HepG2 (cell line): ENCODE measurements around the gene MYH7. TPM values are rescaled to one million over a fixed set of nuclear protein-coding genes. Genes with fewer than 3 reads are reported as not detected.

Source experiments
- BCL6 ChIP-seq: IDR thresholded peaks from 2 replicates; pipeline ENCODE4 v1.6.1; 2016; ENCODE audit warnings: missing genetic modification reagents, missing compliant biosample characterization
- HMG20A ChIP-seq: IDR thresholded peaks from 2 replicates; pipeline ENCODE4 v1.6.1; 2016; ENCODE audit warnings: borderline replicate concordance
- IRX3 ChIP-seq: sonication (generic); formaldehyde crosslinking; IDR thresholded peaks from 2 replicates; pipeline ENCODE4 v1.8.1; 2023; ENCODE audit warnings: mild to moderate bottlenecking, low read depth, missing genetic modification reagents, borderline replicate concordance
- JUN ChIP-seq: sonication (generic); formaldehyde crosslinking; IDR thresholded peaks from 2 replicates; pipeline ENCODE4 v1.4.0; 2020; ENCODE audit warnings: mild to moderate bottlenecking, missing genetic modification reagents
- MIER2 ChIP-seq: IDR thresholded peaks from 2 replicates; pipeline ENCODE4 v1.6.1; 2016; ENCODE audit warnings: missing biosample characterization, missing genetic modification reagents
- NCOA5 ChIP-seq: sonication (generic); formaldehyde crosslinking; IDR thresholded peaks from 2 replicates; pipeline ENCODE4 v1.4.0; 2020; ENCODE audit warnings: missing genetic modification reagents
- NFYC ChIP-seq: IDR thresholded peaks from 2 replicates; pipeline ENCODE4 v1.6.1; 2016; ENCODE audit warnings: missing genetic modification reagents, missing compliant biosample characterization
- PAWR ChIP-seq: sonication (generic); formaldehyde crosslinking; IDR thresholded peaks from 2 replicates; pipeline ENCODE4 v1.4.0; 2020; ENCODE audit warnings: missing genetic modification reagents, mild to moderate bottlenecking, borderline replicate concordance
- SSRP1 ChIP-seq: IDR thresholded peaks from 2 replicates; pipeline ENCODE4 v1.6.1; 2016; ENCODE audit warnings: control low read depth
- ZNF136 ChIP-seq: sonication (generic); formaldehyde crosslinking; IDR thresholded peaks from 2 replicates; pipeline ENCODE4 v1.8.1; 2022; ENCODE audit warnings: low read depth, mild to moderate bottlenecking, moderate library complexity, missing genetic modification reagents
- ZNF549 ChIP-seq: sonication (generic); formaldehyde crosslinking; IDR thresholded peaks from 2 replicates; pipeline ENCODE4 v1.5.0; 2020; ENCODE audit warnings: missing genetic modification reagents
- ZNF775 ChIP-seq: sonication (generic); formaldehyde crosslinking; IDR thresholded peaks from 2 replicates; pipeline ENCODE4 v1.4.0; 2020; ENCODE audit warnings: missing genetic modification reagents, mild to moderate bottlenecking, moderate library complexity, borderline replicate concordance
- polyA plus RNA-seq, 8 experiments: library from polyadenylated mRNA; depleted of rRNA in 3 of 8; stranded (reverse) in 7 of 8; unstranded in 1 of 8; fragments of >200 nt; fragmentation: Illumina TruSeq in 4 of 8; extraction: Trizol in 4 of 8; gene quantifications; 2 replicates each; pipeline versions ENCODE4 v1.2.1 to v1.2.3, GENCODE V29; 2011 to 2016; ENCODE audit warnings: low read depth in 4 of 8, missing spikeins in 1 of 8, mixed read lengths in 1 of 8; ENCODE audit not compliant: insufficient read depth in 1 of 8
- total RNA-seq, 5 experiments: library from RNA; depleted of rRNA; stranded (reverse); fragments of >200 nt; fragmentation: Illumina TruSeq; extraction: Trizol; gene quantifications; 2 replicates each; pipeline ENCODE4 v1.2.3, GENCODE V29; 2016; ENCODE audit warnings: low read depth in 1 of 5
- TF ChIP-seq, protein P1 (sequence below): sonication (generic); formaldehyde crosslinking; conservative IDR thresholded peaks from 2 replicates; pipeline ENCODE4 v1.8.1; 2023; ENCODE audit warnings: missing genetic modification reagents
- TF ChIP-seq, protein P2 (sequence below): sonication (generic); formaldehyde crosslinking; IDR thresholded peaks from 2 replicates; pipeline ENCODE4 v1.8.0; 2022; ENCODE audit warnings: mild to moderate bottlenecking, missing genetic modification reagents
- TF ChIP-seq, protein P3 (sequence below): sonication (generic); formaldehyde crosslinking; conservative IDR thresholded peaks from 2 replicates; pipeline ENCODE4 v1.4.0; 2020; ENCODE audit warnings: missing genetic modification reagents
- TF ChIP-seq, protein P4 (sequence below): sonication (generic); formaldehyde crosslinking; IDR thresholded peaks from 2 replicates; pipeline ENCODE4 v1.5.0; 2020; ENCODE audit warnings: missing genetic modification reagents, mild to moderate bottlenecking, borderline replicate concordance
- TF ChIP-seq, protein P5 (sequence below): sonication (generic); formaldehyde crosslinking; IDR thresholded peaks from 2 replicates; pipeline ENCODE4 v1.4.0; 2020; ENCODE audit warnings: missing genetic modification reagents
- TF ChIP-seq, protein P6 (sequence below): sonication (generic); formaldehyde crosslinking; IDR thresholded peaks from 2 replicates; pipeline ENCODE4 v1.4.0; 2020; ENCODE audit warnings: missing genetic modification reagents
- TF ChIP-seq, protein P7 (sequence below): IDR thresholded peaks from 2 replicates; pipeline ENCODE4 v1.6.1; 2016; ENCODE audit warnings: mild to moderate bottlenecking
- TF ChIP-seq, protein P8 (sequence below): IDR thresholded peaks from 2 replicates; pipeline ENCODE4 v1.6.1; 2012; ENCODE audit warnings: low read depth, low read length, improper control_type of control experiment

Gene MYH7
- total and polyA plus RNA-seq, 2 of the 13 experiments (the other 11 are each of a cell fraction or from before 2014, with no cell fraction given): 0.04 TPM; not detected in 1

DNA sequence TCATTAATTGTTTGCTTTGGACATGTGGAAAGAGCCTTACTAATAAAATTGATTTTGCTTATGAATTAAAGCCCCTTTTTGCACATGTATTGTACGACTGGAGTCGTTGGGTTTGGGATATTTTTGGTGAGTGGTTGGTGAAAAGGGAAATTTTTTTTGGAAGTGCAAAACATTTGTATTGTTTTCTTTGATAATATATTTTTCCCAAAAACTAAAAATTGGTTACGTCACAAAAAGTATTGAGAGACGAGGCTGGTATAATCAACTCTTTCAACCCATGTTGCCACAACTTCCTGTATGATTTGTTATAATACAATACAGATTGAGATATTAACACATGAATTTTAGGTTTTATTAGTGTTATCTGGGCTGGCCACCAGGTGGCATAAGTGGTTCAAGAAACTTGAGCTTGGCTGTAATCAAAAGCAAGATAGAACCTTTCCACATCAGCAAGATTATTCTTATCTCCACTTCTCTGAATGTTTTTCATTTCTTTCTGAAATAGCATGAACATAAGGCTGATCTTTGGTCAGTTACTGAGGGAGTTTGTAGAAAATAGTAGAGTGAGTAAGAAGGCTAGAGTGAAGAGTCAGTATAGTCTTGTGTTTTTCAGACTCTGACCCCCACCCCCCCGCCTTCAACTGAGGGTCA is 42.8 kb upstream of the MYH7 start (continued):
- TF ChIP-seq JUN (CRISPR knock-in tag): no peak
- no peak for TF ChIP-seq ZNF775 (CRISPR knock-in tag)
- TF ChIP-seq MIER2: peak; percentile 73; the same call in 1 of the 2 replicates
- no peak for TF ChIP-seq HMG20A (CRISPR knock-in tag)
- no peak for TF ChIP-seq PAWR (CRISPR knock-in tag)
- TF ChIP-seq, protein P1, sequence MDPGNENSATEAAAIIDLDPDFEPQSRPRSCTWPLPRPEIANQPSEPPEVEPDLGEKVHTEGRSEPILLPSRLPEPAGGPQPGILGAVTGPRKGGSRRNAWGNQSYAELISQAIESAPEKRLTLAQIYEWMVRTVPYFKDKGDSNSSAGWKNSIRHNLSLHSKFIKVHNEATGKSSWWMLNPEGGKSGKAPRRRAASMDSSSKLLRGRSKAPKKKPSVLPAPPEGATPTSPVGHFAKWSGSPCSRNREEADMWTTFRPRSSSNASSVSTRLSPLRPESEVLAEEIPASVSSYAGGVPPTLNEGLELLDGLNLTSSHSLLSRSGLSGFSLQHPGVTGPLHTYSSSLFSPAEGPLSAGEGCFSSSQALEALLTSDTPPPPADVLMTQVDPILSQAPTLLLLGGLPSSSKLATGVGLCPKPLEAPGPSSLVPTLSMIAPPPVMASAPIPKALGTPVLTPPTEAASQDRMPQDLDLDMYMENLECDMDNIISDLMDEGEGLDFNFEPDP (CRISPR knock-in tag): no peak
- TF ChIP-seq BCL6 (CRISPR knock-in tag): 0 out of 2 replicates have a peak, but pooled peaks have one; percentile 21
- TF ChIP-seq, protein P2, sequence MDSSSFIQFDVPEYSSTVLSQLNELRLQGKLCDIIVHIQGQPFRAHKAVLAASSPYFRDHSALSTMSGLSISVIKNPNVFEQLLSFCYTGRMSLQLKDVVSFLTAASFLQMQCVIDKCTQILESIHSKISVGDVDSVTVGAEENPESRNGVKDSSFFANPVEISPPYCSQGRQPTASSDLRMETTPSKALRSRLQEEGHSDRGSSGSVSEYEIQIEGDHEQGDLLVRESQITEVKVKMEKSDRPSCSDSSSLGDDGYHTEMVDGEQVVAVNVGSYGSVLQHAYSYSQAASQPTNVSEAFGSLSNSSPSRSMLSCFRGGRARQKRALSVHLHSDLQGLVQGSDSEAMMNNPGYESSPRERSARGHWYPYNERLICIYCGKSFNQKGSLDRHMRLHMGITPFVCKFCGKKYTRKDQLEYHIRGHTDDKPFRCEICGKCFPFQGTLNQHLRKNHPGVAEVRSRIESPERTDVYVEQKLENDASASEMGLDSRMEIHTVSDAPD: no peak
- TF ChIP-seq, protein P3, sequence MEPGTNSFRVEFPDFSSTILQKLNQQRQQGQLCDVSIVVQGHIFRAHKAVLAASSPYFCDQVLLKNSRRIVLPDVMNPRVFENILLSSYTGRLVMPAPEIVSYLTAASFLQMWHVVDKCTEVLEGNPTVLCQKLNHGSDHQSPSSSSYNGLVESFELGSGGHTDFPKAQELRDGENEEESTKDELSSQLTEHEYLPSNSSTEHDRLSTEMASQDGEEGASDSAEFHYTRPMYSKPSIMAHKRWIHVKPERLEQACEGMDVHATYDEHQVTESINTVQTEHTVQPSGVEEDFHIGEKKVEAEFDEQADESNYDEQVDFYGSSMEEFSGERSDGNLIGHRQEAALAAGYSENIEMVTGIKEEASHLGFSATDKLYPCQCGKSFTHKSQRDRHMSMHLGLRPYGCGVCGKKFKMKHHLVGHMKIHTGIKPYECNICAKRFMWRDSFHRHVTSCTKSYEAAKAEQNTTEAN (CRISPR knock-in tag): no peak
- TF ChIP-seq, protein P4, sequence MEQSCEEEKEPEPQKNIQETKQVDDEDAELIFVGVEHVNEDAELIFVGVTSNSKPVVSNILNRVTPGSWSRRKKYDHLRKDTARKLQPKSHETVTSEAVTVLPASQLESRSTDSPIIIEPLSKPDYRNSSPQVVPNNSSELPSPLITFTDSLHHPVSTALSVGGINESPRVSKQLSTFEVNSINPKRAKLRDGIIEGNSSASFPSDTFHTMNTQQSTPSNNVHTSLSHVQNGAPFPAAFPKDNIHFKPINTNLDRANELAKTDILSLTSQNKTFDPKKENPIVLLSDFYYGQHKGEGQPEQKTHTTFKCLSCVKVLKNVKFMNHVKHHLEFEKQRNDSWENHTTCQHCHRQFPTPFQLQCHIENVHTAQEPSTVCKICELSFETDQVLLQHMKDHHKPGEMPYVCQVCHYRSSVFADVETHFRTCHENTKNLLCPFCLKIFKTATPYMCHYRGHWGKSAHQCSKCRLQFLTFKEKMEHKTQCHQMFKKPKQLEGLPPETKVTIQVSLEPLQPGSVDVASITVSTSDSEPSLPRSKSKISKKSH (CRISPR knock-in tag): no peak
- TF ChIP-seq, protein P5, sequence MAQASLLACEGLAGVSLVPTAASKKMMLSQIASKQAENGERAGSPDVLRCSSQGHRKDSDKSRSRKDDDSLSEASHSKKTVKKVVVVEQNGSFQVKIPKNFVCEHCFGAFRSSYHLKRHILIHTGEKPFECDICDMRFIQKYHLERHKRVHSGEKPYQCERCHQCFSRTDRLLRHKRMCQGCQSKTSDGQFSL (CRISPR knock-in tag): no peak
- TF ChIP-seq NCOA5: no peak
- no peak for TF ChIP-seq IRX3 (CRISPR knock-in tag)
- TF ChIP-seq, protein P6, sequence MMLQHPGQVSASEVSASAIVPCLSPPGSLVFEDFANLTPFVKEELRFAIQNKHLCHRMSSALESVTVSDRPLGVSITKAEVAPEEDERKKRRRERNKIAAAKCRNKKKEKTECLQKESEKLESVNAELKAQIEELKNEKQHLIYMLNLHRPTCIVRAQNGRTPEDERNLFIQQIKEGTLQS (CRISPR knock-in tag): no peak
- TF ChIP-seq, protein P7, sequence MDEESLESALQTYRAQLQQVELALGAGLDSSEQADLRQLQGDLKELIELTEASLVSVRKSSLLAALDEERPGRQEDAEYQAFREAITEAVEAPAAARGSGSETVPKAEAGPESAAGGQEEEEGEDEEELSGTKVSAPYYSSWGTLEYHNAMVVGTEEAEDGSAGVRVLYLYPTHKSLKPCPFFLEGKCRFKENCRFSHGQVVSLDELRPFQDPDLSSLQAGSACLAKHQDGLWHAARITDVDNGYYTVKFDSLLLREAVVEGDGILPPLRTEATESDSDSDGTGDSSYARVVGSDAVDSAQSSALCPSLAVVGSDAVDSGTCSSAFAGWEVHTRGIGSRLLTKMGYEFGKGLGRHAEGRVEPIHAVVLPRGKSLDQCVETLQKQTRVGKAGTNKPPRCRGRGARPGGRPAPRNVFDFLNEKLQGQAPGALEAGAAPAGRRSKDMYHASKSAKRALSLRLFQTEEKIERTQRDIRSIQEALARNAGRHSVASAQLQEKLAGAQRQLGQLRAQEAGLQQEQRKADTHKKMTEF (CRISPR knock-in tag): peak; percentile 20; the same call in 1 of the 2 replicates
- no peak for TF ChIP-seq ZNF136
- TF ChIP-seq SSRP1 (CRISPR knock-in tag): no peak
- no peak for TF ChIP-seq ZNF549 (CRISPR knock-in tag)
- TF ChIP-seq NFYC (CRISPR knock-in tag): no peak
- TF ChIP-seq, protein P8, sequence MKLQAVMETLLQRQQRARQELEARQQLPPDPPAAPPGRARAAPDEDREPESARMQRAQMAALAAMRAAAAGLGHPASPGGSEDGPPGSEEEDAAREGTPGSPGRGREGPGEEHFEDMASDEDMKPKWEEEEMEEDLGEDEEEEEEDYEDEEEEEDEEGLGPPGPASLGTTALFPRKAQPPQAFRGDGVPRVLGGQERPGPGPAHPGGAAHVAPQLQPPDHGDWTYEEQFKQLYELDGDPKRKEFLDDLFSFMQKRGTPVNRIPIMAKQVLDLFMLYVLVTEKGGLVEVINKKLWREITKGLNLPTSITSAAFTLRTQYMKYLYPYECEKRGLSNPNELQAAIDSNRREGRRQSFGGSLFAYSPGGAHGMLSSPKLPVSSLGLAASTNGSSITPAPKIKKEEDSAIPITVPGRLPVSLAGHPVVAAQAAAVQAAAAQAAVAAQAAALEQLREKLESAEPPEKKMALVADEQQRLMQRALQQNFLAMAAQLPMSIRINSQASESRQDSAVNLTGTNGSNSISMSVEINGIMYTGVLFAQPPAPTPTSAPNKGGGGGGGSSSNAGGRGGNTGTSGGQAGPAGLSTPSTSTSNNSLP: peak; percentile 95
